GM18505 (cell line): ENCODE results near the gene C1RL.

Experiments used
- ATAC-seq: cut with Tn5 transposase; IDR thresholded peaks from one replicate; pipeline ENCODE4 v1.9.1; 2021; ENCODE audit not compliant: unreplicated experiment
- POLR2A ChIP-seq: IDR thresholded peaks from 4 replicates; pipeline ENCODE4 v1.6.1; 2011; ENCODE audit warnings: borderline replicate concordance; ENCODE audit not compliant: insufficient read depth, insufficient read length; ENCODE audit errors: extremely low read depth

C1RL gene, protein sequence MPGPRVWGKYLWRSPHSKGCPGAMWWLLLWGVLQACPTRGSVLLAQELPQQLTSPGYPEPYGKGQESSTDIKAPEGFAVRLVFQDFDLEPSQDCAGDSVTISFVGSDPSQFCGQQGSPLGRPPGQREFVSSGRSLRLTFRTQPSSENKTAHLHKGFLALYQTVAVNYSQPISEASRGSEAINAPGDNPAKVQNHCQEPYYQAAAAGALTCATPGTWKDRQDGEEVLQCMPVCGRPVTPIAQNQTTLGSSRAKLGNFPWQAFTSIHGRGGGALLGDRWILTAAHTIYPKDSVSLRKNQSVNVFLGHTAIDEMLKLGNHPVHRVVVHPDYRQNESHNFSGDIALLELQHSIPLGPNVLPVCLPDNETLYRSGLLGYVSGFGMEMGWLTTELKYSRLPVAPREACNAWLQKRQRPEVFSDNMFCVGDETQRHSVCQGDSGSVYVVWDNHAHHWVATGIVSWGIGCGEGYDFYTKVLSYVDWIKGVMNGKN

DNA sequence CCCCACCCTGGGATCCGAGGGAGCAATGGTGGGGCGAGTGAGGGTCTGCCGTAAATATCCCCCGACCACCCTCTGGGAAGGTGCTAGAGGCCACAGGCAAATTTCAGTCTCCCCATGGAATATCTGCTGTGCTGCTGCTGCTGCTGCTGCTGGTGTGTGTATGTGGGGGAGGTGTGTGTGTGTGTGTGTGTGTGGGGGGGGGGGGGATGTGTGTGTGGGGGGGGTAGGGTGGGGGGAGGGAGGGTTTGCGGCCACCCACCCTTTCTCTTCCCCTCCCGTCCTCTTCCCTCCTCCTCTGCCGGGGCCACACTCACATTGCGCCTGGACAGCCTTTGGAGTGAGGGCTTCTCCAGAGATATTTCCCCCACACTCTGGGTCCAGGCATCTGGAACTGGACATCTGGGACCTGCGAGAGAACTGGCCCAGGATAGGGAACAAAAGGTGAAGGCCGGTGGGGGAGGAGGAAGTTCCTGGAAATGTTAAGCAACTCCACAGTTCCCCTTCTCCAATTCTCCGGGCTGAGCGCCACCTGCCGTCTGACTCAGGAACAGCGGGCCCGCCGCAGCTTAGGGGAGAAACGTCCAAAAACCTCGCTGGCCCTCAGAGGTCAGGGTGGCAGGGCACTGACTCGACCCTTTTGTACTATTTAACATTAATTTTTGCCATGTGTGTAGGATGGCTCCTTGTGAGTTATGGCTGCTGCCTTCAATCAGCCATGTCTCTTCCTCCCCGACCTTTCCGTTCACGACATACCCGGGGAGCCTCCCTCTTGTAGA, at the start of gene C1RL:
Gene C1RL, minus strand, starts transcription at position 419 of the 776 bp plus-strand sequence. Its CDS starts 34 bp downstream, at position 385.
- ATAC-seq = no peak
- no peak for TF ChIP-seq POLR2A

DNA sequence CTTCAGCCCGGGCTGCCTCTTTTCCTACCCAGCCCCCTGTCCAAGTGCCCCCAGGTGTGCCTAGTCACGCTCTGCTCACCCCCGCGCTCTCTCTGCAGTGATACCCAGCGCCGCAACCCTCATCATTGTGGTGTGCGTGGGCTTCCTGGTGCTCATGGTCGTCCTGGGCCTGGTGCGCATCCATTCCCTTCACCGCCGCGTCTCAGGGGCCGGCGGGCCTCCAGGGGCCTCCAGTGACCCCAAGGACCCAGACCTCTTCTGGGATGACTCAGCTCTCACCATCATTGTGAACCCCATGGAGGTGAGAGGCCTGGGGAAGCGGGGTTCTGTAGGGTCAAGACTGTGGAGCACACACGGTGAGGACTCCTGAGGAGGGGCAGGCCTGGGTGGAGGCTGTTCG, 48.4 kb upstream of the C1RL start:
- no peak for ATAC-seq
- no peak for TF ChIP-seq POLR2A

DNA sequence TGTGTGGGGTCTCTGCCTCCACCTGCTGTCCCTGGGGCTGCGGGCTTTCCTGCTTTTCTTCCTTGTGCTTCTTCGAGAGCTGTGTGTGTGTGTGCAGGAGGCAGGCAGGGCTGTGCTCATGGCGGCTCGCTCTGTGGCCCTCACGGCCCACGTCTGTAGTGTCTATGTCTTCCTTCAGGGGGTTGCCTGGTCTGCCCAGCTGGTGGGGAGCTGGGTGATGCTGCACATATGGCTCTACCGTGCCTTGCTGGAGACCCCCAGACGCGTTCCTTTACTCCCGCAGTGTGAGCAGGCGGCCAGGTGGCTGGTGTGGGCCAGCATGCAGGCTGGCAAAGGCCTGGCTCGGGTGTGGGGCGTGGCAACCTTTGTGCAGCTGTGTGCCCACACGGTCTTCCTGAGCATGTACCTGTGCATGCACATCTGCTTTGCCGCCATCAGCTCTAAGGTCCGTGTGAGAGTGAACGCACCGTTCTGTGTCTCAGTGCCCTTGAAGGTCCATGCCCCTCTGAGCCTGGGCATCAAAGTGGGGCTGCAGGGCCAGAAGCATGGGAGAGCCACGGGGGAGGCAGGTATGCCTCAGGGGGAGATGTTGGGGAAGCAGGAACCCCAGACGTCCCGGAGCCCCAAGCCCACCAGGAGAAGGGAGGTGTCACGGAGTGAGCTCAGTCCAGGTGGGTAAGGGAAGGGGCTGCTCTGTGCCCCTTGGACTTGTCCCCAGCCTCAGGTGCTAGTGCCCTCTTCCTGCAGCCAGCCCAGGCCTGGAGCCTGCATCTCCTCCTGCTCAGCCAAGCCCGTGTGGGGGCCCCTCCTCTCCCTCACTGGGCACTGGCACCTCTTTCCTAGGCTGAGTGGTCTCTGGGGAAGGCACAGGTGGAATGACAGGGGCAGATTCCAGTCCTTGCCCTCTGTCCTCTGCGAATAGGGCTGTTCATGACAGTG, 47.5 kb upstream of the C1RL start:
- no peak for ATAC-seq
- no peak for TF ChIP-seq POLR2A

DNA sequence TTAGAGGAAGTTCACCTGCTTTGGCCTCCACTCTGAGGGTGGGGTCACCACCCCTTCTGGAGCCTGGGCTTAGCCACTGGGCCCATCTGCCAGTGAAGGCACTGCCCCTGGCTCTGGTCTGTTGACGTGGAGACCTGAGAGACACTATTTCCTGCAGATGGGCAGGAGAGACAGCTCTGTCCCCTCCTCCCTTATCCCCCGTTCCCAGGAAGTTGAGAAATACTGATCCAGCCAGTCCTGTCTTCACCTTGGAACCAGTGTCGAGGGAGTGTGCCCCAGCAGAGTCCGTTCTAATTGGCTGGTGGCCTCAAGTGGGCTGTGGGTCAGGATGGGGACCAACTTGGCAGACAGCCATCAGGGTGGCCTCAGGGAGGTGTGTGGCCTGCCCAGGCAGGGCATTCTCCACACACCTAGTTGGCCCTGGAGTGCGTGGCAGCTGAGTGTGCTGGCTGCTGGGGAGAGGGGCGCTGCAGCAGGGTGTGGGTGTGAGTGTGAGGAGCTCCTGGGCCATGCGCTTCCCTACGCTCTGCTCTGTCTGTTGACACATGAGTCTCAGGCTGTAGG, 46.5 kb upstream of the C1RL start:
- TF ChIP-seq POLR2A = no peak
- no peak for ATAC-seq

DNA sequence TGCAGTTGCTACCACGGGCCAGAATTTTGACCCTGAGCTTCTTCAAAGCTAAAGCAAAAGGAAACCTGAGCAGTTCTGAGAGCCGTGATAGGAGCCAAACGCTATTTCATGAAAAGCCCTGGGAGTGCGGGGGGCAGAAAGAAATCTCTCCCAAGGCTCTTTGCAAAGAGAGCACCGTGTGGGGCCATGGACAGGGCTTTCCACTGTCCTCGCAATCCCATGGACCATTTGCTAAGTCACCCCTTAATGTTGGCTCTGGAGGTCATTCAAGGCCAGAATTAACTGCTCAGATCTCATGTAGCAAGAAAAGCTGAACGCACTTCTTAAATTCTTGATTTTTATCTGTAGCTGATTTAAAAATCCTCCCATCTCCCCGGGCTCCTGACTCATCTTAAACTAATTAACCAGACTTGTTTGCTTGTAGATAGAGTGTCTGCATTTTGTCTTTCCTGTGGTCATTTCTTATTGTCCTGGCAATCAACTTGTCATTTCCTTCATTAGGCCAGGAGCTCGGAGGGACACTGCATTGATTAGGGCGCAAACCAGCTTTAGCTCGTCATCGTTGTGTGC, 46.0 kb upstream of the C1RL start:
- no peak for ATAC-seq
- no peak for TF ChIP-seq POLR2A

DNA sequence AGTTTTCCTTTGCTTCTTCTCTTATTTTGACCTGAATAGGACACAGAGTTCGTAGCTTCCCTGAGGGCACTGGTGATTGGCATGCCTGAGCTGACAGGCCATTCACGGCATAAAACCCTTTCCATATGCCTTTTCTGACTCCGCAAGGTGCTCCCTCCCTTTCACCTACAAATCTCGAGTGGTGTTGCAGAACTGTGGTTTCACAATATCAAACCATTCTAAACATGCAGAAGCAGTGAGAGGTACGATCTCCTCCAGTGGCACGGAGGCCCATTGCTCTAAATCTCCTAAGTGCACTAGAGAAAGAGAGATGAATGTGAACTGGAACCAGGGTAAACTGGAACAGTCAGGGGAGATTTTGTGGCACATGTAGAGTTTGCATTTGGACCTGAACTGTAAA, 45.0 kb upstream of the C1RL start:
- no peak for TF ChIP-seq POLR2A
- no peak for ATAC-seq

DNA sequence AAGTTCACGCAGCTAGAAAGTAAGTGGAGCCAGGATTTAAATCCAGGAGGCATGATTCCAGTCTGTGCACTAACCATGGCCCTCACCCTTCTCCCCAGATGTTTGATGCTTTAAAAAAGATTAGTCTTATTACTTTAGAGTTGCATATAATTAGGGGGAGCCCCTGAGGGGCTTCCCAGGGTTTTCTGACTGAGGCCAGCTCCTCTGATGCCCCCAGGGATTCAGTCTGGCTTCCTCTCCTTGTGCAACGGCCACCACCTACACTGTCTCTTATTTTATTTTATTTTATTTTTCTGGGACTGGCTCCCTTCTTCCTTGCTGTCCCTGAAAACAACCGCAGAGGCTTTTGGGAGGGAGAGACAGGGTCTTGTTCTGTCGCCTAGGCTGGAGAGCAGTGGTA, 43.8 kb upstream of the C1RL start:
- no peak for ATAC-seq
- TF ChIP-seq POLR2A = no peak

DNA sequence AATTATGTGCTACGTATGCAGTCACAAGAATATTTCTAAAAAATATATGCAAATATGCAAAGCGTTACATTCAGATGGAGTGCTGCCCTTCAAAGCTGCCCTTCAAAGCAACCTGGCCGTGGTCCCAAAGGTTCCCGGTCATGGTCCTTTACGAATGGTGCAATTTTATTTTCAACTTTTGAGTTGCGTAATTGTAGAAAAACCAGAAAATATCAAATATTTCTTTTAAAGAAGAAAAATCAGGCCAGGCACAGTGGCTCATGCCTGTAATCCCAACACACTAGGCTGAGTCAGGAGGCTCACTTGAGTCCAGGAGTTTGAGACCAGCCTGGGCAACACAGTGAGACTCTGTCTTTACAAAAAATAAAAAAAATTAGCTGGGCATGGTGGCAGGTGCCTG, 42.5 kb upstream of the C1RL start:
- TF ChIP-seq POLR2A = no peak
- no peak for ATAC-seq

DNA sequence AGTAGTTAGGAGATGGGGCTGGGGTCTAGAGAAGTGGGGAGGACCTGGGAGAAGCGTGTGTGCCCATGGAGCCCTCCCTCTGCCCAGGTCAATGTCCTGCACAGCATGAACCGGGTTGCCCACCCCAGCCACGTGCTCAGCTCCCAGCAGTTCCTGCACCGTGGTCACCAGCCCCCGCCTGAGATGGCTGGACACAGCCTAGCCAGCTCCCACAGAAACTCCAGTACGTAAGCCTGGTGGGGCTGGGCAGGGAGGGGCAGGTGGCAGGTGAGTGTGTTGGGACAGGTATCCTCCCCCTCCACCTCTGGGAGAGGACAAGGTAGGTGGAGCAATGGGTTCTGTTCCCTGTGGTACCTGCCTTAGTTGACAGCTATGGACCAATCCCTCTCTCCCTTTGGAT, 41.8 kb upstream of the C1RL start:
- TF ChIP-seq POLR2A = no peak
- ATAC-seq = no peak

DNA sequence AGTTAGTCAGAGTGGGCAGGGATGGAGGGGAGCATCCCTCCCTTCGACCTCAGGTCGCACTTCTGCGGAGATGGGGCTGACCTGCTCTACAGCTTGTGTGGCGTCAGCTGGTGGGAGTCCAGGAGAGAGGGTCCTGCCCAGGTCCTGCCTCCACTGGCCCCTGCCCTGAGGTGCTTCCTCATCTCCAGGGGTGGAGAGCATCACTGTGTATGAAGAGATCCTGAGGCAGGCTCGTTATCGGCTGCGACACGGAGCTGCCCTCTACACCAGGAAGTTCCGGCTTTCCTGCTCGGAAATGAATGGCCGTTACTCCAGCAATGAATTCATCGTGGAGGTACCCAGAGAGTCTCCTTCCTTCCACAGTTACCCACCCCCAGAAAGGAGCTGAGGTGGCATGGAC, 41.3 kb upstream of the C1RL start:
- ATAC-seq = no peak
- no peak for TF ChIP-seq POLR2A

DNA sequence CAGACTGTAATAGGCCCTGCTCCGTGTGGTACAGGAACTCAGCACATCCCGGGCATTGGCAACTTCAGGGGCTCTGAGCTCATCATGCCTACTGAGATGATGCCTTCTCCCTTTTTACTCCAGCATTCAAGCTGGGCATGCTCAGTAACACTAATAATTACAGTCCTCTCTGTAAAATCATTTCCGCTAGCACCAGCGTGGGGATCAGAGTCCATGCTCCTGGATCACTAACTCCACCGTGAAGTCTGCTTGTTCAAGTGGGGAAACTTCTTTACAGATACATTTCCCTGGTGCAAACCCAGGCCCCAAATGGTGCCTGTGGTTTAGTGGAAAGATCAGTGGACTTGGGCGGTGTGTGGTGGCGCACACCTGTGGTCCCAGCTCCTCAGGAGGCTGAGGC, 37.9 kb upstream of the C1RL start:
- ATAC-seq = no peak
- no peak for TF ChIP-seq POLR2A

DNA sequence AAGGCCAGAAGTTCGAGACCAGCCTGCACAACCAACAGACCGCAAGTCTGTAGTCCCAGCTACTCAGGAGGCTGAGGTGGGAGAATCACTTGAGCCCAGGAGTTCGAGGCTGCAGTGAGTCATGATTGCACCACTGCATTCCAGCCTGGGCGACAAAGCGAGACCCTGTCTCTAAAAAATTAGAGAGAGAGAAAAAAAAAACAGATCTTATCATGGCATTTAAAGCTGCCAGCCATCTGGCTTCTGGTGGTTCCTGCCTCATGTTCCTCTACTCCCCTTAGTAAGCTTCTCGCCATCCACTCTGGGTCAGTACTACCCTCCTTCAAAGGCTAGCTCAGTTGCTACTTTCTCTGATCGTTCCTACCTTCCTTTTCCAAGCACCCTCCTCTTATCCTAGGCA, 37.2 kb upstream of the C1RL start:
- no peak for ATAC-seq

More for the DNA sequence above, 37.2 kb upstream of the C1RL start:
- no peak for TF ChIP-seq POLR2A
